GM18868 (cell line): ENCODE results near the gene CHPF2.

Source experiments
- ATAC-seq: cut with Tn5 transposase; IDR thresholded peaks from one replicate; pipeline ENCODE4 v1.9.1; 2021; ENCODE audit warnings: mild to moderate bottlenecking, moderate library complexity; ENCODE audit not compliant: unreplicated experiment

The CHPF2 gene

DNA sequence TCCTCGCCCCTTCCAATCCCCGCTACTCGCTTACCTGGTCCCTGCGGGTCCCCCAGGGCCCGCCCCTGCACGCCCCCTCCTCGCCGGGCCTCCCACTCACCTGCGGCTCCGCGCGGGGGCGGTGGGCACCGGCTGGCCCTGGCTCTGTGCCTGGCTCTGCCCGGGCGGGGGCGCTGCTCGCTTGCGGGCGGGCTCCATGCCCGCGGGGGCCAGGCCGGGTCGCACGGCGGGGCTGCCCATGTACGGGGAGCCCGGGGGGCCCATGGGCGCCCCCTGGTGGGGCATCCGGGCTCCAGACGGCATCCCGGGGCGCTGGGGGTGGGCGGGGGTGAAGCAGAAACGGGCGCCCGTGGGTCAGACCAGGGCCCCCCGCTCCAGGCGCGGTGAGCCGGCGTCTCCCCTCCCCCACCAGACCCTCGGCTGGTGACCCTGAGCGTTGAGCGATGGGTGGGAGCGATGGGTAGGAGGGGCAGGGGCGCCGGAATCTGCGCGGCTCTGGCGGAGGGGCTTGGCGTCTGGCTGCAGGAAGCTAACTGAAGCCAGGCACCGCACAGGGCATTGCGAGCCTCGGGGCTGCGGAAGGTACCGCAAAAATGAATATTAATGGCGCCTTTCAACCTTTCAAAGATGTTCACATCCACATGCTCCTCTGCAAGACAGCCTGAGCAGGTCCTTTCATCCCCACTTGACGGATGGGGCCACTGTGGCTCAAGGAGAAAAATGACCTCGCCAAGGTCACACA, 13.2 kb downstream of the CHPF2 start:
- ATAC-seq, result peak; percentile 42

DNA sequence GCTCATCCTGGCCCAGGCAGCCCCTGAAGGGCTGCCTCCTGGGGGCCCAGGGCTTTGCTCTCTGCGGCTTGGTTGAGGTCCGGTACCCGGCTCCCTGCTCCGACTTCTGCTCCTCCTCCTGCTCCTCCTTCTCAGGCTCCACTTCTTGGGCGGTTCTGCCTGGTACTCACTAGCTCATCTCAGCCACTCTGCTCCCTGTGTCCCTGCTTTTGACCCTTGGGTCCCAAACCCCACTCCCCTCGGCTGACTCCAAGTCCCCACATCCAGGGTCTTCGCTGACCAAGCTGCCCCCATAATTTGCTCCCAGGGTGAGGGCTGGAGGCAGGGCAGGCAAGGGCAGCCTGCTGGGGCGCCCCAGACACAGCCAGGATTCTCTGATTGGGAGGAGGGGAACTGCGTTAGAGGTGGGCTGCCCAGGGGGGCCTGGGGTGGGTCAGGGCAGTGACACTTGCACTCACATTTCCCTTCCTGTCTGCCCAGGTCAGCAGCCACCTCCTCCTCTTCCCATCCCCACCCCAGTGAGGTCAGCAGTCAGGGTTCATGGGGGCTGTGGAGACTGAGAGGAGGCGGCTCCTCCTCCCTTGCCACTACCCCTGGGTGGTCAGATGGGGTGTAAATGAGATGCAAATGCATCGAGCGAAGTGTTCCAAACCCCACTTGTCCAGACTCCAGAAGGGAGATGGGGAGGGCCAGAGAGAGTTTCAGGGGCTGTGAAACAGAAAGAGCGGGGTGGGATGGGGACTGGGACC, 14.0 kb downstream of the CHPF2 start:
- no peak for ATAC-seq

DNA sequence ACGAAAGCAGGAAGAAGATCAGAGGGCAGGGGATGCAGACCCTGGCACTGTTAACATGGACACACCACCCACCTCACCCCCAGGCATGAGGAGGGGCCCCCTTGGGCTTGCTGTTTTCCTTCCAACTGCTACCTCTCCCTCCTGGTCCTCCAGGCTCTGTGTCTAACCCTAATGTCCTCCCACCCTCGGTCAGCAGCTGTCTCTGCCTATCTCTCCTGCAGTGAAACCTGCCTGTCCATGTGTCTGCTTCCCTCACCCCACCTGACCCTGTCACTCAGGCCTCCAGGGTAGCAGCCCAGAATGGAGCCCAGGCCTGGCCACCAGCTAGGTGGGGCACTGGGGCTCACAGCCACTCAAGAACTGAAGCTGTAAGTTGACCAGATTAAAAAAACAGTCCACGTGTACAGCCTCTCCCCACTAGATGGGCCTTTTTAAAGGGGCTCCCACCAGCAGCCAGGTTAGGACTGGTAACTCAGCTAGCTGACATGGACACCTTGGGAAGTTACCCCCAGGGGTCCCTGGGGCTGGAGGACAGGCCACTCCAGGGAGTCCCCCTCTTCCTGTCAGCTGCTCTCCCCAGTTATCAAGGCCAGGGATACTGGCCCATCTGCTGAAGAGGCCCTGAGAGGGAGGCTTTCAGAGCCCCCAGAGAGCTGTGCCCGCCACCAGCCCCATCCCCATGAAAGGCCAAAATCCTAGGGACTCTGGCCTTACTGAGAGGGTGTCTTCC, 14.7 kb downstream of the CHPF2 start:
- ATAC-seq, result no peak

DNA sequence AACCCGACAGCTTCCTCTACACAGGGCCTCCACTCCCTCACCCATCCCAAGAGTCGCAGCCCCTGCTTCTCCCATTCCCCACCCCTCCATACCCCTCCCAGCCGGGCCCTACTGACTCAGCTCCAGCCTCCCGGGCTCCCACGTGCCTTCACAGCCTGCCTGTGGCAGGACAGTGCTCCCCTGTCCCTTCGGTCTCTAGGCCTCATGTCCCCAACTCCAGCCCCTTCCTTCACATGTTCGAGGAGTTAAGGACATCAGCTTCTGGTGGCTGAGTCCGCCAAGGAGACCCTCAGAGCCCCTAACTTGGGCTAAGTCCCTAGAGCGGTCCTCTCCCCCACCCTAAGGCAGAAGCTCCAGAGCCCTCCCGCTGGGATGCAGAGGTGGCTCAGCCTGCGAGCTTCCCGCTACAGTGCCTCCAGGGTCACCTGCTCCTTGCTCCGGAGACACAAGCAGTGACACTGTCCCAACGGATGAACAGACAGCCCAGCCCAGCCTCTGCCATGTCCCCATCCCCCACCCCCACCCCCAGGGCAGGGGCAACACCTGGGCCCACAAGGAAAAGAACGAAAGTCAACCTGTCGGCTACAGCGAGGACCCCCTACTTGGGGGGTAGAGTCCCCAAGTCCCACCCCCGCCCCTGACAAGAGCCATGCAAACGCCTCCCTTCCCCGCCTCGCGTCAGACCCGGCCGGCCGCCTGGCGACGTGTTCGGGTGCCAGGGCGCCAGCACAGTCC, 15.5 kb downstream of the CHPF2 start:
- no peak for ATAC-seq

DNA sequence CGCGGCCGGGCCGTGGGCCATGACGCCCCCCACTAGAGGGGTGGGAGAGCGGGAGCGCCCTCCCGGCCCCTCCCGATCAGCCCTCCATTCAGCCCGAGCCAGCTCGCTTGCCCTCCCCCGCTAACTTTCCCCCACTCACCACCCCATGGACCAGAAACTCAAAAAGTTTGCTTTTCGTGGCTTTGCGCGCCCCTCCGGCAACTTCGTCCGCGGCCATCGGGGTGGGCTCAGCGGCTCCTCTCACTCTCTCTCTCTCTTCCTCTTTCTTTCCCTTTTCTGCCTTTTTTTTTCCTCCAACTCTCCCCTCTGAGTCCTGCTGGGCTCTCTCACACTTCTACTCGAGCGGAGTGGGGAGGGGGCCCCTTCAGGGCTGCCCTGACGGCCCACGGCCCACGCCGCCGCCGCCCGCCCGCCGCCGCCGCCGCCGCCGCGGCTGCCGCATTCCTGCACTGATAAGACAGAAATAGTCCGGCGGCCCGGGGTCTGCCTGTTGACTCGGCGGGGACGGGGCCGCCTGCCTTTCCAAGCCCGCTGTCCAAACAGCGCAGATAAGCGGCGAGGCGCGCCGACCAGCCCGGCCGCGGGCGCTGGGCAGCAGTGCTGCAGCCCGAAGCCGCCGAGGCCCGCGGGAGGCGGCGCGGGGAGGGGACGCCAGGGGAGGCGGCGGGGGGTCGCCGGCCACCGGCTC, 16.2 kb downstream of the CHPF2 start, which contains the start of gene SMARCD3:
SMARCD3 (minus strand) TSS at position 349 of the 688 bp plus-strand sequence; CDS start at position 217, 132 bp downstream.
- ATAC-seq, result no peak

DNA sequence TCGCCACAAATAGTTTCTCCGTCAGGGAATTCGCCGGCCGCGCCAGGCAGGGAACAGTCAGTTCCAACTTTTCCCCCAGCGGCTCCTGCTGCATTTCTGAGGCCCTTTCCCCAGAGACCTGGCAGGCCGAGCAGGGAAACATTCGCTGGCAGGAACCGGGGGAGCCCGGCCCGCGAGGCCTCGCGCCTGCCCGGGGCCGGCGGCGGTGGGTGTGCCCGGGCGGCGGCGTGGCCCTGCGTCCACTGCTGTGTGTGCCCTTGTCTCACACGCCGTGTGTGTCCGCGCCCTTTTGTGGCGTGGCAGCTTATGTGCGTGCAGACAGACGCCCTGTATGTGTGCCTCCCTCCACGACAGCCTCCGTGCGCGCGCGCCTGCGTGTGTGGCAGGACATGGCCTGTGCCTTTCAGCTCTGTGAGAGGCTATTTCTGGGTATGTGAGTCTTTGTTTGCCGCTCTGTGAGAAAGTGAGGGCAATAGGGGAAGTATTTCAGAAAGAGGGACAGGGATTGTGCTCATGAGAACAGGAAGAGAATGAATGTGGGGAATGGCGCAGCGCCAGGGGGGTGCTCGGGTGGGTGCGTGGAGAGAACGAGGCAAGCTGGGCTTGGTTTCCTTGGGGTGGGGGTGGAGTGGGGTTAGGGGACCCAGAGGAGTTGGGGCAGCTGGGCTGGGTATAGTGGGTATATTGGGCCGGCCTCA, 16.9 kb downstream of the CHPF2 start:
- no peak for ATAC-seq

DNA sequence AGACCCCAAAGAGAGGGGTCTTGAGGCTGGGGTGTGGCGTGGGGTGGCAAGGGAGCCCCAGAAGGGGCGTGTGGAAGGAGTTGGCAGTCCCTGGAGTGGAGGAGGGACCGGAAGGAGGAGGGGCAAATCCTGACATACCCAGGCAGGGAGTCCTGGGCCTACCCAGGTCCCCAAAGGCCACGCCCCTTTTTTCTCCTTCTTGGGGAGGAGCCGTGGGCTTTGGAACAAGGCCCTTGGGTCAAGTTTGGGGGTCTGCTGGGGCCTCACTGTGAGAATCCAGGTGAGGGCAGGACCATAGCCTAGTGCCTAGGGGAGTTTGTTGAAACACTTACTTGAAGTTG, 17.4 kb downstream of the CHPF2 start:
- no peak for ATAC-seq

DNA sequence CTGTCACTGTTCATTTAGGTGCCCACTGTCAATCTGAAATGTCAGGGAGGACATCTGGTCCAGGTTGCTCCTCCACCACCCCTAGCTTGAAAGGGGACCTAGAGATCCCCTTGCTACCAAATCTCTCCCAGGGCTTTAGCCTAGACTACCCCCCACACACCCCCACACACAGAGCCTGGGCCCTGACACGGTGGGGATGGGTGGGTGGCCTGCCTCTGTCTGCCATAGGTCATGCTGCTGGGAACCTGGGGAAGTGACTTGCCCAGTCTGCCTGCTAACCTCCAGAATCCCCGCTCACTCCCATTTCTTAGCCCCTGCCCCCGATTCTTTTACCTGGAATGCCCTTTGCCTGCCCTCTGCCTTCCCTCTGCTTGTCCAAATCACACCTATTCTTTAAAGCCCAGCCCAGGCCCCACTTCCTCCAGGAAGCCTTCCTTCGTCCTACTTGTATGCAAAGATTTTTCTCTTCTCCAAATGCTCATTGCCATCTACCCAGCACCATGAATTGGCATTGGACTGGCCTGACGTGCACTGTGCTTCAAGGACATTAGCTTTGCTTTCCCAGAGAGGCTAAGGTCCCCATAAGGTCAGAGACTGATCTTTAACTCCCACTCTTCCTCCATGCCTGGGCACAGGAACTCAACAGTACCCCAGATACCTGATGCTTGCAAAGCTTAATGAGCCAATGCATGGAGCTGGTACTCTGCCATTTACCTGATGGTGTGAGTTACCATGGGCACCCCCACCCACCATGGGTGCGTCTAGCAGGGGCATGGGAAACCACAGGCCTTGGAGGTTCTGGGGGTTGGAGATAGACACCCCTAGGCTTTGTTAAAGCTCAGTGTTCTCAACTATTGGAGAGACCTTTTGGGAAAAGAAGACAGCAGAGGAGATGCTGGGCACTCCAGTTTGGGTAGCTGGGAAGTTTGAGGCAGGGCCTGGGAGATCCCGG, 18.2 kb downstream of the CHPF2 start:
- no peak for ATAC-seq

DNA sequence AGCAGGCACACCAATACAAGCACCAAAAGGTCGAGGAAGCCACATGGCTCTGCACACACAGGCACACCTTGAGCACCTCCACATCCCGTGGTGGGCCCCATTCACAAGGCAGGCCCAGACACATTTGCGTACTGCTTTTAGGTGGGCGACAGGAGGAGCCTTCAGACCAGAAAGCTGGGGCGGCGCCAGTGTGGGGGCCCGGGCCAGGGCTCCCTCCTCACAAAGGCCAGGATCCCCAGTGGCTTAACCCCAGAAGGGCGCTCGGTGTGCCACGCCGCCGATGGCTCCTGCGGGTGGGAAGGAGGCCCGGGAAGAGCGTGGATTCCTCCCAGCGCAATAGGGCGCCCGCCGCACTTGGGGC, 19.0 kb downstream of the CHPF2 start:
- ATAC-seq, result no peak

DNA sequence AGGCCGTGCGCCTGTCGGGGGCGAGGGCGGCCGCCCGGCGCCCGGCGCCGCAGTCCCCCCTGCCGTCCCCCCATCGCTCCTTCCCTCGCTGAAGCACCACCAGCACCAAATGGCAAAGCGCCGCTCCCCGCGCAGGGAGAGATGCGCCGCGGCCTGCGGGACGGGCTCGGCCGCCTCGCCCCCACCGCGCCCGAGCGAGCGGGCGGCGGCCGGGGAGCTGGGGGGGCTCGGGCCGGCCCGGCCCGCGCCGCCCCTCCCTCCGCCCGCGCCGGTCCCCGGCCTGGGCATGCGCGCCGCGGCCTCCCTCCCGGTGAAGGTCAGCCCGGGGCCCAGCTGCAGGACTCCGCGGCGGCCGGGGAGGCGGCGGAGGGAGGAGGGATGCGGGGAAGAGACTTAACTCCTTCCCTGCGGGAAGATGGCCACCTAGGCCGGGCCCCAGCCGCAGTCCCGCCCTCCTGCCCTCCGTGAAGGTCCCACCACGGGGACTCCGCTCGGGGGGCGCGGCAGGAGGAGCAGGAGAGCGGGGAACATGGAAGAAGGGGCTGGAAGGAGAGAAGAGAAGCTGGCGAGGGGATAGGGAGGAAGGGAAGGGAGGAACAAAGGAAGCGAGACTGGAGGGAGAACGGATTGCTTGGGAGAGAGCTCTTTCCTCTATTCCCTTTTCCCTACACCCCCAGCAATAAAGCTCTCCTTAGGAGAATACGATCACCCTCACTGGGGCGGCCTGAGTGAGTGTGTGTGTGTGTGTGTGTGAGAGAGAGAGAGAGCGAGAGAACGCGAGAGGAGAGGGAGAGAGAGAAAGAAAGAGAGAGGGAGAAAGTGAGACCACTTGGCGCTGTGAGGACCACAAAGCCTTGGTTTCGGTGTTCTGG, 19.6 kb downstream of the CHPF2 start:
- no peak for ATAC-seq

DNA sequence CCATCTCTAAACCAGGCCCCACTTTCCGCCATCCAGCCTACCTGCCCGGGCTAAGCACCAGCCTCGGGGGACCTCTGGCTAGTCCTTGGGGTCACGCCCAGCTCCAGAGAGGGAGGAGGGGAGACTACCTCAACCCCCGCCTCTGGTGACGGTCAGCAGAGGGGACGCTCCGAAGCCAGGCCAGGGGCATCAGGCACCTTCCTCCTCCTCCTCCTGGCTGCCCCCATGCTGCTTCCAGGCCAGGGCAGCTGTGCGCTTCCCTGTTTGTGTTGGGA, 20.2 kb downstream of the CHPF2 start:
- ATAC-seq, result no peak

DNA sequence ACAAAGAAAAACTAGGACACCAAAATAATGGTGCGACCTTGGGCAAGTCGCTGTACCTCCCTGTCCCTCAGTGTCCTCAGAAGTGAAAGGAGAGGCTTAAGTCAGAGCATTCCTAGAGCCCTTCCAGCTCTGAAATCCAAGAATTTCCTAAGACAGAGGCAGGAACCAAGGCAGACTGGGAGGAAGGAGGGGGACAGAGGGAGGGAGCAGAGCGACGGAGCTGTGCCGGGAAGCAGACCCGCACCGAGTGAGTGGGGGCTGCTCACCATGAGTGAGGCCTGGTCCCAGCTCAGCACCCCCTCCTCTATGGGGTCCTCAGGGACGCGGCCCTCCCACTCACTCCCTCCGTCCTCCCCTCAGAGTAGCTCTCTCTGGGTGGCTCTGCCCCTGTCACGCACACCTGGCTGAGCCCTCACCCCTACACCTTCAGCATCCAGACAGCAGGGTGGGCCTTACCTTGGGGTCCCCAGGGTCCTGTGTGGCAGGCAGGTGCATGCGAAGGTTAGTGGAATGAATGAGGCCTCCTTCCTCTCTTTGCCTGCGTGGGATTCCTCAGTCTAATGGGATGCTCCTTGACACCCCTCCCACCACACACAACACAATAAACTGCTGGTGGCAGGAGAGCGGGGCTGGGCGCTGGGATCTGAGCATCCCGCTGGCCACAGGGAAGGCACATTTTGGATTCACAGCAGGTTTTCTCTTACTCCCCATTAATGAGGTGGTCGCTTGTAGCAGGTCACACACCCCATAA, 20.9 kb downstream of the CHPF2 start:
- no peak for ATAC-seq

DNA sequence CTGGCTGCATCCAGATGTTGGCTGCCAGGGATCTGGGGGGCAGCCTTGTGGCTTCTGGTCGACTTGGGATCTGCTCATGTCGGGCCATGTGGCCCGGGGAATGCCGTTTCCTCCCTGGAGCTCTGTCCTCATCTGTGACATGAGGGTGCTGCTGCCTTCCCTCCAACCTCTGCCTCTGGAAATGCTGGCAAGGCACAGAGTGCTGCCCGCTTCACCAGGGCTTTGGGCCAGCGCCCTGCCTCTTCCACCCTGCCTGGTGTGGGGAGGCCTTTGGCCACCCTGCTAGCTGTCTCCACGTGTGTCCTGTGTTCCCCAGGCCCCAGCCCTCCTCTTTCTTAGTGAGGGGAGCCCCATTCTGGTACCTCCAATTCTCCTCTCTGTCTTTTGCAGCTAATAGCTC, 22.0 kb downstream of the CHPF2 start:
- ATAC-seq, result no peak

DNA sequence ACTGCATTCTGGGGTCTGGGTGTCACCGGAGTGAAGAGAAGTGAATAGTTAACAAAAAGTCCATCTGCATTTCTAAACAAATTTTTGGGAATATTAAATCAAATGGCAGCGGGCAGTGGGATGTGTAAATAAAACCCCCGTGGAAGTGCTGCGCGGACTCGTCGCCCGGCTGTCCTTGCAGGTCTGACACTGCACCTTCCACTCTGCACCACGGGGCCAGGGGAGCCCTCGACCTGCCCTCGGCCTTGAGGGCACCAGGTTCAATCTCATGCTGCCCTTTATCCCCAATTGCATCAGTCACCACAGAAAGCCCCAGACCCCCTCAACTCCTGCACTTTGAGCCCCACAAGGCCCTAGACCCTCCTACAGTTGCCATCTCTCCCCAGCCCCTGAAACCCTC, 22.6 kb downstream of the CHPF2 start:
- ATAC-seq, result no peak

DNA sequence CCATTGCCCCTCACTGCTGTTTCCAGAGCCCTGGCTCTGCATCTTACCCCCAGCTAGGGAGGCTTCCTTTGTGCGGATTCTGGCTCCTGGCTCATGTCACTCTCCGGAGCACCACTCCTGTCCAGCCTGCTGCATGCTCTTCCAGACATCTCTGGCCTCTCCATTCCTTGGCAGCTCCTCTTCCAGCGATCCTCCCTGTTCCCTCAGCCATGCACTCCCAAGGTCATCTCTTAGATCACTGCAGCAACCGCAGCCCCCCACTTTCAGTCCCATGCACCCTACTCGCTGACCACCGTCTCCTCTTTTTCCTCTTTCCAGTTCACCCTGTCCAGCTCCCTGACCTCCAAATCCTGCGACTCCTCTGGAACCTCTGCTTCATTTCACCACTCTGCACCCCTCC, 23.1 kb downstream of the CHPF2 start:
- ATAC-seq, result no peak

DNA sequence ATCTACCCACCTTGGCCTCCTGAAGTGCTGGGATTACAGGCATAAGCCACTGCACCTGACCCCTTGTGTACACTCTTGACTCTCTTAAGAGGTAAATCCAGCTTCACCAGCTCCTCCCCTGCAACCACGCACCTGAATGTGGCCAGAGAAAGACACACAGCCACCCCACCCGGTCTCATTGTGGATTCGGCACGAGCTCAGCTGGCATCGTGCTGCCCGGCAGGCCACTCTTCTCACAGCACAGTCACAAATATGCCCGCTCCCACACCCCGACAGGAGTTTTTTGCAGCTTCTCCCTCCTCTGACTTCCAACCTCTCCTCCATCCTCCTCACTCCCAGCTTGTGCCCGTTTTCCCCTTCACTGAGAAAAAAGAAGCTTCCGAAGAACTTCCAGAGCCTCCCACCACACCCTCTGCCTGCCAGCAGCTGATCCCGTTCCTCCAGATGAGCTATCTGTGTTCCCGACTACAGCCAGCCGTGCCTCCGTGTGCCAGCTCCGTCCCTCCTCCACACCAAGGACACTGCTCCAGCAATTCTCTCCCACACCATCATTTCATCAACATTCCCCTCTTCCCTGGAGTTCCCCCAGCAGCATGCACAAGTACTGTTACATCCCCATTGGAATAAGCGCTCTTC, 24.2 kb downstream of the CHPF2 start:
- ATAC-seq, result no peak

DNA sequence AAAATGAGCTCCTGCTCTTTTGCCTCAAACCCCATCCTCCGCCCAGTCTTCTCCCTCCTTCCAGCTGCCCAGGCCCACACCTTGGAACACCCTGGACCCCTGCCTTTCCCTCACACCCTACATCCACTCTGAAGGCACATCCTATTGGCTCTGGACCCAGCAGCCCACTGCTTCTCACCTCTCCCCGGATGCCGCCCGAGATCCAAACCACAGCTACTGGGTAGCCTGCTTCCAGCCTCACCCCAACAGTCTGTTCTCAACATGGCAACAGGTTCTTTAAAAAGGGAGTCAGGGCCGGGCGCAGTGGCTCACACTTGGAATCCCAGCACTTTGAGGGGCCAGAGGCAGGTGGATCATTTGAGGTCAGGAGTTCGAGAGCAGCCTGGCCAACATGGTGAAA, 25.7 kb downstream of the CHPF2 start:
- no peak for ATAC-seq
